ENCODE results near the gene NKTR.

Gene NKTR

DNA sequence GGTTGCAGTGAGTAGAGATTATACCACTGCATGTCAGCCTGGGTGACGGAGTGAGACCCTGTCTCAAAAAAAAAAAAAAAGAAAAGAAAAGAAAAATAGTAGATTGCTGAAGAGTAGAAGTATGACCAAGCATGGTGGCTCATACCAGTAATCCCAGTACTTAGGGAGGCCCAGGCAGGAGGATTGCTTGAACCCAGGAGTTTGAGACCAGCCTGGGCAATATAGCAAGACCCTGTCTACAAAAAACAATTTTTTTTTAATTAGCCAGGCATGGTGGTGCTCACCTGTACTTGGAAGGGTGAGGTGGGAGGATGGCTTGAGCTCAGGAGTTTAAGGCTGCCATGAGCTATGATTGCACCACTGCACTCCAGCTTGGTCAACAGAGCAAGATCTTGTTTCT lies 2.5 kb downstream of the NKTR start:
- Histone ChIP-seq H3K27me3 (ENCODE audit: control insufficient read depth in 3 of 3, insufficient read depth in 3 of 3, low read depth in 1 of 3, low read length in 3 of 3) (no peaks in the 10 kb centered on the region), H3K23ac (ENCODE audit: low read depth, low read length, poor library complexity) (no peak overlapping the region), H3K18ac (ENCODE audit: low read length) (no peak overlapping the region), H3K36me3 (replicated peaks in 1 of 2; ENCODE audit: control insufficient read depth in 2 of 2, insufficient read depth in 2 of 2, low read length in 2 of 2) (peaks cover 0 to 56% of the 10 kb centered on the region in 2 donors), H2BK12ac (ENCODE audit: low read length) (no peak overlapping the region), H3K4me1 (ENCODE audit: control insufficient read depth in 2 of 2, insufficient read depth in 1 of 2, low read depth in 1 of 2, low read length in 2 of 2) (peaks cover 3% of the 10 kb centered on the region in 2 donors), H3K4me2 (ENCODE audit: insufficient read depth, low read length, poor library complexity, severe bottlenecking) (no peak overlapping the region), H2BK120ac (ENCODE audit: low read depth, low read length) (no peak overlapping the region), H2BK15ac (ENCODE audit: low read length) (no peak overlapping the region), H2AK5ac (ENCODE audit: low read depth, low read length) (no peak overlapping the region), H4K8ac (ENCODE audit: low read depth, low read length) (no peak overlapping the region), H4K91ac (ENCODE audit: low read depth, low read length, poor library complexity) (no peak overlapping the region), H3K4ac (ENCODE audit: low read length) (no peak overlapping the region), H3K27ac (replicated peaks; ENCODE audit: low read length) (no peak overlapping the region), H2BK5ac (ENCODE audit: low read length) (no peak overlapping the region), H3K9ac (ENCODE audit: low read depth, low read length, poor library complexity) (no peak overlapping the region), H3K14ac (ENCODE audit: low read length) (no peak overlapping the region), H2AFZ (ENCODE audit: low read length) (no peak overlapping the region), H3K4me3 (ENCODE audit: low read length in 2 of 2) (no peak overlapping the region), H3K9me3 (replicated peaks in 1 of 2; ENCODE audit: control insufficient read depth in 2 of 2, insufficient read depth in 1 of 2, low read depth in 1 of 2, low read length in 2 of 2) (peaks cover 0 to 13% of the 10 kb centered on the region in 2 donors), H3K79me1 (ENCODE audit: low read depth, low read length) (no peaks in the 10 kb centered on the region)
- no peak for DNase-seq (ENCODE audit: low spot score)
- no CpG with 5 or more reads among the region's 1 CpG for WGBS, 2 donors (ENCODE audit: extremely low coverage in 2 of 2, insufficient read length in 2 of 2, insufficient replicate concordance in 1 of 2)

DNA sequence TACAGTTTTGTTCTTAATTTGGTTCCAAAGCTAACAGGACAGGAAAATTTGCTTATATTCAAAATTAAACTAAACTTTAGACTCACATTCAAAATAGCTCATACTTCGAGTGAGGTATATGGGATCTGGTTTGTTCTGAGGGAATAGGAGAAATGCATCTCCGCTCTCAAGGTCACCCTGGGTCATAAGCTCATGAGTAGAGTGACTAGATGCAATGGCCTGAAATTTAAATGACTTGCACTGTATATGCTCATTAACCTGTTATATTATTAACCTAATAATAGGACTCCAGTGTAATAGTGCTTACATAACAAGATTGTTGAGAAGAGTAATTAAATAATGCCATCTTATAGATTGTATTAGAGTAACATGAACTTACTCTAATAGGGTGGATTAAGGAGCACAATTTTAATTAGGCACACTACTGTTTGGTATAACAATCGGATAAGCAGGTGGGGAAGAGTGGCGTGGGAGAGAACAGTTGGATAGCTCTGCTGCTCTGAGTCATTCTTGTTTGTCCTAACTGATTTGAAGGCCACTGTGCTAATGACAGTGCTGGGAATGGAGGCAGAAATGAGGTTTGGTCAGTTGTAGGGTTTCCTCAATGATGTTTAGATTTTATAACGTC lies 5.2 kb downstream of the NKTR start:
- no peak overlapping the region for H2AFZ ChIP-seq (ENCODE audit: low read length)
- no peak for DNase-seq (ENCODE audit: low spot score)
- no CpG with 5 or more reads among the region's 5 CpGs for WGBS, 2 donors (ENCODE audit: extremely low coverage in 2 of 2, insufficient read length in 2 of 2, insufficient replicate concordance in 1 of 2)

DNA sequence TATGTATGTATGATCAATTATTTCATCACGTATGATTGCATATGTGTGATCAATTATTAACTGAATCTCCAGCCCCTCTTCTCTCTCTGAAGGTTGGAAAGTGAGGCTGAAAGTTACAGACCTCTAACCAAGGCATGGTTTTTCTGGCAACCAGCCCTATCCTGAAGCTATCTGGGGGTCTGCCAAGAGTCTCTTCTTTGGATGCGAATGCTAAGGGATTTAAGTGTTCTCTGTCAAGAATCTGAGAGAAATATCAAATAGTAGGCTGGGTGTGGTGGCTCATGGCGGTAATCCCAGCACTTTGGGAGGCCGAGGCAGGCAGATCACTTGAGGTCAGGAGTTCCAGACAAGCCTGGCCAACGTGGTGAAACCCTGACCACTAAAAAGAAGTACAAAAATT lies 8.1 kb downstream of the NKTR start:
- Histone ChIP-seq H3K36me3 (replicated peaks in 1 of 2; ENCODE audit: control insufficient read depth in 2 of 2, insufficient read depth in 2 of 2, low read length in 2 of 2) (peaks cover 2 to 94% of the 10 kb centered on the region in 2 donors), H2BK15ac (ENCODE audit: low read length) (no peak overlapping the region), H3K4me3 (ENCODE audit: low read length in 2 of 2) (no peak overlapping the region), H3K9ac (ENCODE audit: low read depth, low read length, poor library complexity) (no peak overlapping the region), H2AK5ac (ENCODE audit: low read depth, low read length) (no peak overlapping the region), H3K27me3 (ENCODE audit: control insufficient read depth in 3 of 3, insufficient read depth in 3 of 3, low read depth in 1 of 3, low read length in 3 of 3) (no peaks in the 10 kb centered on the region), H3K4ac (ENCODE audit: low read length) (no peak overlapping the region), H2BK12ac (ENCODE audit: low read length) (no peak overlapping the region), H2BK120ac (ENCODE audit: low read depth, low read length) (no peak overlapping the region), H4K91ac (ENCODE audit: low read depth, low read length, poor library complexity) (no peak overlapping the region), H3K79me1 (ENCODE audit: low read depth, low read length) (no peaks in the 10 kb centered on the region), H2BK5ac (ENCODE audit: low read length) (no peak overlapping the region), H3K14ac (ENCODE audit: low read length) (no peak overlapping the region), H3K4me1 (ENCODE audit: control insufficient read depth in 2 of 2, insufficient read depth in 1 of 2, low read depth in 1 of 2, low read length in 2 of 2) (no peaks in the 10 kb centered on the region), H3K23ac (ENCODE audit: low read depth, low read length, poor library complexity) (no peak overlapping the region), H3K18ac (ENCODE audit: low read length) (no peak overlapping the region), H3K27ac (replicated peaks; ENCODE audit: low read length) (no peak overlapping the region), H2AFZ (ENCODE audit: low read length) (no peak overlapping the region), H3K4me2 (ENCODE audit: insufficient read depth, low read length, poor library complexity, severe bottlenecking) (no peak overlapping the region), H3K9me3 (replicated peaks in 1 of 2; ENCODE audit: control insufficient read depth in 2 of 2, insufficient read depth in 1 of 2, low read depth in 1 of 2, low read length in 2 of 2) (peaks cover 0 to 7% of the 10 kb centered on the region in 2 donors), H4K8ac (ENCODE audit: low read depth, low read length) (no peak overlapping the region)
- no CpG with 5 or more reads among the region's 5 CpGs for WGBS, 2 donors (ENCODE audit: extremely low coverage in 2 of 2, insufficient read length in 2 of 2, insufficient replicate concordance in 1 of 2)
- DNase-seq (ENCODE audit: low spot score), result no peak

More for the DNA sequence above, 5.2 kb downstream of the NKTR start:
- H3K27me3 ChIP-seq (ENCODE audit: control insufficient read depth in 3 of 3, insufficient read depth in 3 of 3, low read depth in 1 of 3, low read length in 3 of 3), result no peaks in the 10 kb centered on the region
- peaks cover 3% of the 10 kb centered on the region in 2 donors for H3K4me1 ChIP-seq (ENCODE audit: control insufficient read depth in 2 of 2, insufficient read depth in 1 of 2, low read depth in 1 of 2, low read length in 2 of 2)
- H2BK15ac ChIP-seq (ENCODE audit: low read length), result no peak overlapping the region
- no peaks in the 10 kb centered on the region for H3K79me1 ChIP-seq (ENCODE audit: low read depth, low read length)
- H3K4me2 ChIP-seq (ENCODE audit: insufficient read depth, low read length, poor library complexity, severe bottlenecking), result no peak overlapping the region
- no peak overlapping the region for H4K91ac ChIP-seq (ENCODE audit: low read depth, low read length, poor library complexity)
- H3K27ac ChIP-seq (replicated peaks; ENCODE audit: low read length), result no peak overlapping the region
- H4K8ac ChIP-seq (ENCODE audit: low read depth, low read length), result no peak overlapping the region
- no peak overlapping the region for H3K4me3 ChIP-seq (ENCODE audit: low read length in 2 of 2)
- no peak overlapping the region for H3K18ac ChIP-seq (ENCODE audit: low read length)
- no peak overlapping the region for H3K9ac ChIP-seq (ENCODE audit: low read depth, low read length, poor library complexity)
- H3K23ac ChIP-seq (ENCODE audit: low read depth, low read length, poor library complexity), result no peak overlapping the region
- no peak overlapping the region for H2BK12ac ChIP-seq (ENCODE audit: low read length)
- no peak overlapping the region for H3K4ac ChIP-seq (ENCODE audit: low read length)
- no peak overlapping the region for H2BK120ac ChIP-seq (ENCODE audit: low read depth, low read length)
- H3K36me3 ChIP-seq (replicated peaks in 1 of 2; ENCODE audit: control insufficient read depth in 2 of 2, insufficient read depth in 2 of 2, low read length in 2 of 2), result peaks cover 2 to 83% of the 10 kb centered on the region in 2 donors
- no peak overlapping the region for H2BK5ac ChIP-seq (ENCODE audit: low read length)
- no peak overlapping the region for H2AK5ac ChIP-seq (ENCODE audit: low read depth, low read length)
- no peak overlapping the region for H3K14ac ChIP-seq (ENCODE audit: low read length)
- peaks cover 0 to 13% of the 10 kb centered on the region in 2 donors for H3K9me3 ChIP-seq (replicated peaks in 1 of 2; ENCODE audit: control insufficient read depth in 2 of 2, insufficient read depth in 1 of 2, low read depth in 1 of 2, low read length in 2 of 2)

- Histone ChIP-seq H3K14ac (ENCODE audit: low read length) (no peak overlapping the region), H2AK5ac (ENCODE audit: low read depth, low read length) (no peak overlapping the region), H3K79me1 (ENCODE audit: low read depth, low read length) (no peaks in the 10 kb centered on the region), H3K36me3 (replicated peaks in 1 of 2; ENCODE audit: control insufficient read depth in 2 of 2, insufficient read depth in 2 of 2, low read length in 2 of 2) (peaks cover 2 to 89% of the 10 kb centered on the region in 2 donors), H3K4me3 (ENCODE audit: low read length in 2 of 2) (no peak overlapping the region), H3K9ac (ENCODE audit: low read depth, low read length, poor library complexity) (no peak overlapping the region), H3K4me2 (ENCODE audit: insufficient read depth, low read length, poor library complexity, severe bottlenecking) (no peak overlapping the region), H3K4me1 (ENCODE audit: control insufficient read depth in 2 of 2, insufficient read depth in 1 of 2, low read depth in 1 of 2, low read length in 2 of 2) (no peaks in the 10 kb centered on the region), H2BK15ac (ENCODE audit: low read length) (no peak overlapping the region), H2AFZ (ENCODE audit: low read length) (no peak overlapping the region), H3K18ac (ENCODE audit: low read length) (no peak overlapping the region), H2BK120ac (ENCODE audit: low read depth, low read length) (no peak overlapping the region), H2BK5ac (ENCODE audit: low read length) (no peak overlapping the region), H4K91ac (ENCODE audit: low read depth, low read length, poor library complexity) (no peak overlapping the region), H3K27ac (replicated peaks; ENCODE audit: low read length) (no peak overlapping the region), H3K23ac (ENCODE audit: low read depth, low read length, poor library complexity) (no peak overlapping the region), H3K27me3 (ENCODE audit: control insufficient read depth in 3 of 3, insufficient read depth in 3 of 3, low read depth in 1 of 3, low read length in 3 of 3) (no peaks in the 10 kb centered on the region), H2BK12ac (ENCODE audit: low read length) (no peak overlapping the region), H3K9me3 (replicated peaks in 1 of 2; ENCODE audit: control insufficient read depth in 2 of 2, insufficient read depth in 1 of 2, low read depth in 1 of 2, low read length in 2 of 2) (no peaks in the 10 kb centered on the region), H4K8ac (ENCODE audit: low read depth, low read length) (no peak overlapping the region), H3K4ac (ENCODE audit: low read length) (no peak overlapping the region)
- no CpG with 5 or more reads among the region's 1 CpG for WGBS, 2 donors (ENCODE audit: extremely low coverage in 2 of 2, insufficient read length in 2 of 2, insufficient replicate concordance in 1 of 2)
- DNase-seq (ENCODE audit: low spot score), result no peak
These were observed 10.5 kb downstream of the NKTR start for GRCh38 chr3:42610976-42611375.

Data from neuronal stem cell (in vitro differentiated cells).